Measurements from ENCODE around the gene SPTBN1.

Gene SPTBN1

DNA sequence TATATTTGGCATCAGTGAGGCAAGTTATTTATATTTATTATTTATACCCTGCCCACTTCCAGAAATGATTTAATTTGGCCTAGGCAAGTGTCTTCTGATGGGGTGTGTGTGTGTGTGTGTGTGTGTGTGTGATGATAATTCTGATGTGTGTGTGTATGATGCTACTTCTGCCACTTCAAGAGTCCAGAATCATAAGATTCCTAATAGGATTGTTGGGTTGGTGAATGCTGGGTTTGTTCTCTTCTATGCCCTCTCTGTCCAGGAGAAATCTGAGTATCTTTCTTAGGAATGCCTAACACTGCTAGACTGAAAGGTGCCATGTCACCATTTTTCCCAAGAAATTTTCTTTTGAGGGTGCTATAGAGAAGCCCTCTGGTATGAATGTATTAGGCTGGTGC, 122.5 kb downstream of the SPTBN1 start:
- DNase-seq: no peak

- DNase-seq: no peak
These were observed 123.0 kb downstream of the SPTBN1 start for GRCh38 chr2:54579061-54579681.

DNA sequence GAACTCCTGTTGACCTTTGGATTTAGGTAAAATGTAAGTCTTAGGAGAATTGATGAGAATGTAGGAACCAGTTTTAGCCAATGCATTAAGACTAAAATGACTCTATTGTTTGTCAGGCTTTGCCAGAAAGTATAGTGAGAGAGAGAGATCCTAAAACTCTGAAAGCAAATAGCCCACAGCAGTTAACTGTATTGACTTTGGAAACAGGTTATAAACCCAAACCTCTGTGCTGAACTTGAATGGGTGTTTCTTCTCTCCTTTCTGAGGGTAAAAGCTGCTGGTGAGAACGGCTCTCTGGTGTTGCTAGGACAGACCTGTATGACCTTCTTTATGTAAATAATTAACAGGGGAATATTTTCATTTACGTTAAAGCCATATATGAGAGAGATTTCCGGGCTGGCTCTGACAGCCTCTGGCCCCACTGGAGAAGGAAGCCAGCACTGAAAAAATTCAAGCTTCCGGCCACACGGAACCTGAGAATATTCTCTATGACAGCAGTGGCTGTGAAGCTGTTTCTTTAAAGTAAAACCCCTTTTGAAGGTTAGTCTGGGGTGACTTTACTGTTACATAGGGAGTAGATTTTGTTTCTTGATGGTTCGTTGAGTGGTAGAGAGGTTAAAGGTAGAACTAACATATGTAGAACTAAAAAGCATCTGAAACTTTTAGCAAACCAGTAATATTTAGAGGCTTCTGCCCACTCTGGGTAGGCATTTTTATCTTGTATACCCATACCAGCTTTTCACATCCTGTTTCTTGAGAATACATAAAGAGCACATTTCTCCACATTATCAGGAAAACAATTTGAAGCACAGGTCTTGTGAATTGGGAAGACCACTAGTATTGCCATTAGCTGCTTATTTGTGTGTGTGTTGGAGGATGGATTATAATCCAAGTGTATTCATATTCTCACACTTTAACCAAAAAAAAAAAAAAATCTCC, 123.8 kb downstream of the SPTBN1 start:
- no peak for DNase-seq

GRCh38 chr2:54581326-54582039, 125.4 kb downstream of the SPTBN1 start:
- DNase-seq: no peak

GRCh38 chr2:54582987-54583386, 126.9 kb downstream of the SPTBN1 start:
- DNase-seq: no peak

DNA sequence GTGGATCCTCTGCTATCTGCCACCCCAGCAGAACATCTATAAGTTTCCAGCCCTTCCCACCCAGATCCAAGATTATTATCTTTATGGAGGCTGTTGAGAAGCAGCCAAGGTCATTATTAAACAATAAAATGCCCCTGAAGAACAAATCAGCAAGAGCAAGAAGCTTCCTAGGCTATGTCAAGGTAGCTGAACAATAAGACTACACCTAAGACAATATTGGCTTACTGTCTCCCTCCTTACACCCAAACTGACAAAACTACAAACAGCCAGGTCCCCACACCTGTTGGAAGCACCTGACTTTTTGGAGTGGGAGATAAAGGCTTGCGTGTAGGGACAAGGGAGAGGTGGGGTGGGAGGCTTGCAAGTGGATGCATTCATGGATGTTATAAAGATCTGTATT, 128.5 kb downstream of the SPTBN1 start:
- DNase-seq: no peak

DNA sequence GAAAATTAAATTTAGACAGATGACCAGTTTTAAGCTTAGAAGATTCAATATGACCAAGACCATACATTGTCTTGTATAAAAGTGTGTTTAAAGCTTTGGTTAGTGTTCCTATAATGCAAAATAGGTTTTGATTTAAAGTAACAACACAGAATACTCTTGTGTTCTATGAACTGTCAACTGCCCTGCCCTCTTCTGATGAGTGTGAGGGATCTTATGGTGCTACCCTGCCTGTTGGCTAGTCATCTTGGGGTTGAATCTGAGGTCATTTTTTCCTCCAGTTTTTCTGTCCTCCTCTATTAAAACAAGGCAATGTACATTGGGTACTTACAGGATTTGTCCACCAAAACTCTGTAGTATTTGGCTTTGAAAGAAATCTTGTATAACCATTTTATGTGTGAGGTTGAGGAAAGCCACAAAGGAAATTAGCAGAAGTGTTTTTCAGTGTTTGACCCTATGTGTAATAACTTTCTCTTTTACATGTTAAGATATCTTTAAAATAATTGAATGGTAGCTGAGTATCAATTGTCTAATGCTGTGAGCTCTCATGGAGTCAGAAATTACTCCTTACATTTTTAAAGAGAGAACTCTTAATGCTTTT, 129.1 kb downstream of the SPTBN1 start:
- DNase-seq: no peak

DNA sequence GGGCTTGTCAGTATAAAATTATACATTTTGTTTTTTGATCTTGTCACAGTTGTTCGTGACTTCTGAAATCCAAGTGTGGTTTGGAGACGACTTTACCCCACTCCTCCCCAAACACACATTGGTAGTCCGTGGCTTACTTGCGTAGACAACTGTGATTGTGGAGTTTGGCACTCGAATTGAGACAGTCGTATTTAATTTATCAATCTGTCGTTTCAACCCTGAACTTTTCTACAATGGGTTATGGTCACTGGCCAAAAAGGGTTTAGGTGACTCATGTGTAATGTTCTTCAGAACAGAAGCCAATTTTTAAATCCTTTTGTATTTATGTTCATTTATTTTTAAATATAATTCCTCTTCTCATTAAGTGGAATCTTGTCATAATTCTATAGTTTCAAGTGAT, 129.9 kb downstream of the SPTBN1 start:
- no peak for DNase-seq

DNA sequence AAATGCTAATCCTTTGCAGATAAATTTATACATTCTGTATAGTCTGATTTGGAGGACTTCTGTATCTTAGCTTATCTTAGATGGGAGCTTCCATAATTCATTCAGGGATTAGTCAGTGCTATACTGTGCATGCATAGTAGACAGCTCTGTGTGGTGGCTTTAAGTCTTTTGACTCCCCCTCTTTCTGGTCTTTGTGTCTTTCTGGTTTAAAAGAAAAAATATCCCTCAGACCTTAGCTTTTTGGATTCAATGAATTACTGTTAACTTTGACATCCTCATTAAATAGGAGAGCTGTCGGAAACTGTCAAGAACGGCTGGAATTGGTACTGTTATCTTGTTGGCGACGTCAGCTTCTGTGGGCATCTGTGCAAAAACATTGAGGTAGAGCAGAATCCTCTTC, 130.4 kb downstream of the SPTBN1 start:
- no peak for DNase-seq

DNA sequence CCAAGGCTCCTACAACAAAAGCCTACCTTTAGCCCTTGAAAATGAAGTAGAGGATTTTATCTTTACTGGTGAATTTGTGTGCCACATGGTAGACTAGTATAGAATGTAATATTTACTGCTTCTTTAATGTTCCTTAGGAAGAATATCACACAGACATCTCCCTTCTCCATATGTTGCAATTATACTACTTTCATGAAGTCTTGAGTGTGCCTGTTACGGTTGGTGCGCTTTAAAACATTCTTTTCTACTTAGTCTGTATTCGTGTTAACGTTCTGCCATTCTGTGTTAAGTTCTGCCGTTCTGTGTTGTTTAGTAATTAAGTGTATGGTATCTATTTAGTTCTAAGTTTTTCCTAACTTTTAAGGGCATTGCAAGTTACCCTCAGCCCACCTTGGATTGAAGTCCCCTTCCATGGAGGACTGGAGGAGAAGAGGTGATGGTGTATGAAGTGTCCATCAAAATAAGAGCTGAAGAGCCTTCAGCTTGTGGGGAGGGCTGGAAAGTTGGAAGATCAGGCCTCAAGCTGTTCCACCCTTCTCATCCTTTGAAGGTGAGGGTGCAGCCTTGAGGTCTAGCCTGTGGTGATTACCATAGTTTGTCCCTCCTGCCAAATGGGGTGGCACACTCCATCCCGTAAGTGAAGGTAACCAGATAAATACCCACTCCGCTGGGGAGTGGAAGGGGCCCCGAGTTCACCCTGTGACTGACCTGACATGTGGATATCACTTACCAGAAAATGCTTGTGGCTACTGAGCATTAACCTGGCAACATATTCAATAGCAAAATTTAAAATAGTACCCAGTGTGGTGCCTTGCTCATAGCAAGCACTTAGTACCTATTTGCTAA, 131.3 kb downstream of the SPTBN1 start:
- DNase-seq: no peak

DNA sequence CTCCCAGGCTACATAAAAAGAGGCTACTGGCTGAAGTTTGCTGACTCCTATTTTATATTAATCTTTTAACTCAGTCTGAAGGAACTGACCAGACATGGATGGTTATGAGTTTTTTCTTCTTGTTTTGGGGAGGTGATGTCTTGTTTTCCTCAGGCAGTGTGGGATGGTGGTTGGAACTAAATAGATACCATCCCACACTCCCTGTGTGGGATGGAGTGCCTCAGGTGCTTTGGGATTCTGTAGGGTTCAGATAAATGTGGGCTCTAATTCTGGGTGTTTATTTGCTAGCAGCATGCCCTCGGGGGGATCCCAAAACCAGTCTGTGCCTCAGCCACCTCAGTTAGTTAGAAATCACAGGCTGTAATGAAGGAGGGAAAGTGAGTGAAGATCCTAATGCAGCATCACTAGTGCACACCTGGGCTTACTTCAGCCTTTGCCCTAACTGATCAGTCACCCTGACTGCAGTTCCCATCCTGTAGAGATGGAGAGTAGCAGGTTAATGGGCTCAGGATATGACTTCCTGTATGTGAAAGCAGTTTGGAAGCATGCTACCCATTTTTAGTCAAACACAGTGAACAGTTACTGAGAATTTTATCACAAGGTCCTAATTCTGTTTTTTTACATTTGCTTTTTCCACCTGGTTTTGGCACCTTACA, 132.2 kb downstream of the SPTBN1 start:
- no peak for DNase-seq

DNA sequence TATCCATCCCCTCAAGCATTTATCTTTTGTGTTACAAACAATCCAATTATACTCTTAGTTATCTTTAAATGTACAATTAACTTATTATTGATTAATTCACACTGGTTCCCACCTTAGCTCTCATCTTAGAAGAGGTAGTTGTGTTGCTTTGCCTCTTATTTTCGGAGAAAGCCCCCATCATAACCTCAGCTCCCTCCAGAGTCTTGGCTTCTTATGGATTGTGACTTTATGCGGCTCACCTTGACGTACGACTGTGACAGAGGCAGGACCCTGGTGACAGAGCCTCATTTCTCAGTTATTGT, 132.9 kb downstream of the SPTBN1 start:
- no peak for DNase-seq

DNA sequence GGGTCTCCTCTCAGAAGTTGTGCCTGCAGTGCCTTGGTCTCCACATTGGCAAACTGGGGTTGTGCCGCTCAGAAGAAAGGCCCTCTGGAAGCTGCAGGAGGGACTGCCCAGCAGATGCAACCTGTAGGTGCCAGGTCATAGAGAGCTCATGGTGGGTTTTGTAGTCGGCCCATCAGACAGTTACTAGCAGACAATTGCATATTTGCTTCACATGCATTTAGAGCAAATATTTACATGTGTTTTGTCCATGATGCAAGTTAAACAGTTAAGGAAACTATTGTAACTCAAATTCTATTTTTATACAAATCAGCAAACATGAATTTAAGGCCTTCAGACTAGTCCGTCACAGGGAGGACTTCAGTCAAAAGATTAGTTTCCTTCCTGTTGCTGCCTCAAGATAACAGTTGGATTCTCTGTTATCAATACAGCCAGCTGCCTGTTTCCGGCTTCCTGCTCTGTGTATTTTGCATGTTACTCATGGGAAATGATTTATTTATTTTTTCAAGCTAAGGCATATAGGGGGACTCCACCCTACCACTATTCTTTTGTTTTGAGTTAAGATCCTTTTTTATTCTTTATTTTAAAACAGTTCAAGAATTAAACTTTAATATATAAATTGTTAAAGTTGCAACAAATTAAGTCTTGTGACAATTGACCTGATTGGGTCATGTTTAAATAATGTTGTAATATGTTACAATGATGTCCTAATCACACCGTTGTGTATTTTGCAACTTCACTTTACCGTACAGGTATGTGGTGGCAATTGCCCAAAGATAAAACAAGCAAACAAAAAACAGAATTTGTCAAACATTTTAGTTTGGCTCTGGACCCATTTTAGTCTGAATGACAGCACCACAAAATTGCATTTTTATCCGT, 133.5 kb downstream of the SPTBN1 start:
- no peak for DNase-seq

DNA sequence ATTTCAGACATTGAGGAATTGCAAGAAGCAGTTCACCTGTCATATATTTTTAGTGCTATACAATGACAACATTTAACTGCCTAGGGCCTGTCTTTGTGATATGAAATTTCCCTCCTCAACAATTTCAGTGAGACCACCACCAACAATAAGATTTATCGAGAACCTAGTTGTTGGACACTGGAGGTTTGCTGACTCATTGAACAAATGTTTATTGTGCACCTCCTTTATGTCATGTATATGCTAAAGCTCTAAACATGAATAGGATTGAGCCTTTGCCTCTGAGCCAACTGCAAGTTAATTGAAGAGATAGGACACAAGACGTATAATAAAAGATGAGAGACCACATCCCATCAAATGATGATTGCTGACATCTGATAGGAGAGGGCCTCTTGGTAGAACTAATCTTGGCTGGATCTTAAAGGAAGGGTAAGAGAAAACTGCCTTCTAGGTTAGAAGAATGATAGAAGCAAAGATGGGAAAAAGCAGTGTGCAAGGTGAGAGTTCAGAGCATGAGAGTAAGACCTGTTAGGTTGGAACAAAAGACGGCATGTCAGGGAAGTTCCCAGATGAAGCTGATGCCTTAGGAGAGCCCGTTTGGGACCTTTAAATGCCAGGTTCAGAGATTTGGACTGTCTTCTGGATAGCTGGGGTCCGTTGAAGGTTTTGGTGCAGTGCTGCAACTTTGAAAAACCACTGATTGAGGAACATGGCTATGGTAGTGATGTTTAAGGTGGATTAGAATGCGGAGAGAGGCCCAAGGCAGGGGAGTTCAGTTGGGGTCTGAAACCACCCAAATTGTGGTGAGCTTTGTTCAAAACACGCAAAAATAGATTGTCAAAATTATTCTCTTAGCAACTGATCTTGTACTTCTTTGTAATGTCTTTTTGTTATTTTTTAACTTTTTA, 134.3 kb downstream of the SPTBN1 start:
- no peak for DNase-seq

DNA sequence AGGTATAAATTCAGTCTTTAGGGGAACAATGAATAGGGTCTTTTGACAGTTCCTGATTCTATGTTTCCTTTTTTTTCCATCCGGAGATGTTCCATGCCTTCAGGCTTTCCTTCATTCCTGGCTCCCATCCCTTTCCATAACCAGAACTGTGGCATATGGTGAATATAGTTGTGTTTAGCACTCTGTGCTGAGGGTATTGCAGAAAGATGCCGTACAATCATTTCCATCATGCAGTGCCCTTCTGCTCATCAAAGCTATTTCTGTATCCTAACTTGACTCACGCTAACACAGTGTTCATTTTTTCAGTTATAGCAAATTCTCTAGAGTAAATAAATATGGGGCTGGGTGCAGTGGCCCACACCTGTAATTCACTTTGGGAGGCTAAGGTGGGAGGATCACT, 135.4 kb downstream of the SPTBN1 start:
- no peak for DNase-seq

DNA sequence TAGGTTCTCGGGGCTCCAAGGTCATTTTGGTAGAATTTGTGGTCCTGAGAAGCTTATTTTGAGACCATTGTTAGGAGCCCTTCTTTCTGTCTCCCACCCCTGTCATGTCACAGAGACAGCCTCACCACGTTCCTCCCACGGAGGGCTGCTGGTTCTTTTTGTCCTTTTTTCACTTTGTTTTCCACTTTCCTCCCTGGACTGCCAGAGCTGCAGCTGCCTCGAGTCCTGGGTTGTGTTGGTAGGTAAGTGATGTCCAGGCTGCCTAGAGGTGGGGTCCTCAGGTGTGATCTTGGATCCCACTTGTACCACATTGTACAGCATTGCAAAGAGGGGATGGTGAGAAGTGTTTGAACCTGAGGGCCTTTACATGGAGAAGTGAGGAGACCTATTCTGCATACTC, 137.1 kb downstream of the SPTBN1 start:
- no peak for DNase-seq

DNA sequence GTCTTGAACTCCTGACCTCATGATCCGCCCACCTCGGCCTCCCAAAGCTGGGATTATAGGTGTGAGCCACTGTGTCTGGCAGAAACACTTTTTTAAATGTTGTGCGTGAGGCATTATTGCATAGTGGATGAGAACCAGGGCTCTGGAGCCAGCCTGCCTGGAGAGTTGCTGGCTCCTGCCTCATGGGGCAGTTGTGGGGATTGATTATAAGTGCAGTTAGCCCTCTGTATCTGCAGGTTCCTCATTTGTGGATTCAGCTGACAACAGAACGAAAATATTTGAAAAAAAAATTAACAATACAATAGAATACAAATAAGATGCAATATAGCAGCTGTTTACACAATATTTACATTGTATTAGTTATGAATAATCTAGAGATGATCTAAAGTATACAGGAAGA, 137.9 kb downstream of the SPTBN1 start:
- DNase-seq: no peak

- DNase-seq: no peak
These were observed 139.2 kb downstream of the SPTBN1 start for GRCh38 chr2:54595161-54595803.
